ENCODE measurements around the gene CORO2A.
"Not testable (repeated sequence)": the region's sequence is repeated elsewhere in the genome, so short reads cannot be mapped to it uniquely, and the experiment has no call there.

CORO2A gene

GRCh38 chr9:98080326-98080725 lies 112.1 kb downstream of the CORO2A start:
- DNase-seq, result no peak

GRCh38 chr9:98078895-98079294 lies 113.5 kb downstream of the CORO2A start:
- DNase-seq, result no peak

GRCh38 chr9:98076514-98076890 lies 115.9 kb downstream of the CORO2A start:
- DNase-seq, result not testable (repeated sequence)

- no peak for DNase-seq
Observed at GRCh38 chr9:98075332-98075805, 117.1 kb downstream of the CORO2A start.

- DNase-seq, result peak; percentile 64
Observed at GRCh38 chr9:98074115-98074990, 118.1 kb downstream of the CORO2A start.

- DNase-seq, result no peak
Observed at GRCh38 chr9:98071737-98072136, 120.7 kb downstream of the CORO2A start.
